Lower leg skin (tissue), 4 donors: Measurements from ENCODE around the gene MAFB. TPM values are rescaled to one million over a fixed set of nuclear protein-coding genes. Genes with fewer than 3 reads are reported as not detected.

ENCODE experiments used
- DNase-seq, 2 donors: peaks; one replicate each; pipeline ENCODE4 v3.0.0-alpha.2; 2019; ENCODE audit warnings: low spot score in 2 of 2
- H3K4me3 ChIP-seq: fragments of 200-600 bp; sonication (generic); 2 replicates; pipeline ENCODE4 v1.5.1; 2017; ENCODE audit warnings: mild to moderate bottlenecking, low read depth; ENCODE audit not compliant: poor library complexity, severe bottlenecking
- POLR2A ChIP-seq, 2 donors: fragments of 450-650 bp; IDR thresholded peaks; one replicate each; pipeline ENCODE4 v1.6.1; 2016 to 2017; ENCODE audit warnings: antibody characterized with exemption in 2 of 2, mild to moderate bottlenecking in 1 of 2, moderate library complexity in 1 of 2
- WGBS, 2 donors: methylation state at CpG; one replicate each; pipeline ENCODE4 v1.1.5; 2018; 5-methylcytosine and 5-hydroxymethylcytosine counted together
- intact Hi-C: fragments of 100-400 bp; cut with DNase I; formaldehyde crosslinking; loops from one replicate; pipeline ENCODE4 v1.15.0; 2023; ENCODE audit warnings: low total_unique reads
- total RNA-seq, 4 donors: library from RNA; depleted of rRNA; stranded (reverse); fragments of >200 nt; gene quantifications; one replicate each; pipeline ENCODE4 v1.1.0, GENCODE V29; 2016
- TF ChIP-seq, protein P1 (sequence below), 3 donors: fragments of 450-650 bp; IDR thresholded peaks; one replicate each; pipeline ENCODE4 v1.5.1; 2016; ENCODE audit warnings: antibody characterized with exemption in 3 of 3, mild to moderate bottlenecking in 3 of 3, moderate library complexity in 2 of 3

Gene MAFB
- total RNA-seq, 4 donors from 2014 or later: 40.4 to 96.8 (median 60.8) TPM

GRCh38 chr20:40724566-40724965, 35.5 kb upstream of the MAFB start:
- intact Hi-C loops: no loop called here
- no peak for TF ChIP-seq POLR2A (IDR thresholded peaks at IDR 0.05)
- TF ChIP-seq, protein P1, sequence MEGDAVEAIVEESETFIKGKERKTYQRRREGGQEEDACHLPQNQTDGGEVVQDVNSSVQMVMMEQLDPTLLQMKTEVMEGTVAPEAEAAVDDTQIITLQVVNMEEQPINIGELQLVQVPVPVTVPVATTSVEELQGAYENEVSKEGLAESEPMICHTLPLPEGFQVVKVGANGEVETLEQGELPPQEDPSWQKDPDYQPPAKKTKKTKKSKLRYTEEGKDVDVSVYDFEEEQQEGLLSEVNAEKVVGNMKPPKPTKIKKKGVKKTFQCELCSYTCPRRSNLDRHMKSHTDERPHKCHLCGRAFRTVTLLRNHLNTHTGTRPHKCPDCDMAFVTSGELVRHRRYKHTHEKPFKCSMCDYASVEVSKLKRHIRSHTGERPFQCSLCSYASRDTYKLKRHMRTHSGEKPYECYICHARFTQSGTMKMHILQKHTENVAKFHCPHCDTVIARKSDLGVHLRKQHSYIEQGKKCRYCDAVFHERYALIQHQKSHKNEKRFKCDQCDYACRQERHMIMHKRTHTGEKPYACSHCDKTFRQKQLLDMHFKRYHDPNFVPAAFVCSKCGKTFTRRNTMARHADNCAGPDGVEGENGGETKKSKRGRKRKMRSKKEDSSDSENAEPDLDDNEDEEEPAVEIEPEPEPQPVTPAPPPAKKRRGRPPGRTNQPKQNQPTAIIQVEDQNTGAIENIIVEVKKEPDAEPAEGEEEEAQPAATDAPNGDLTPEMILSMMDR (IDR thresholded peaks at IDR 0.05): no peak
- H3K4me3 ChIP-seq: no peak overlapping the region
- whole genome bisulfite sequencing, 2 donors: 57 to 72% methylated on average over 7 of the region's 7 CpGs
- no peak for DNase-seq

DNA sequence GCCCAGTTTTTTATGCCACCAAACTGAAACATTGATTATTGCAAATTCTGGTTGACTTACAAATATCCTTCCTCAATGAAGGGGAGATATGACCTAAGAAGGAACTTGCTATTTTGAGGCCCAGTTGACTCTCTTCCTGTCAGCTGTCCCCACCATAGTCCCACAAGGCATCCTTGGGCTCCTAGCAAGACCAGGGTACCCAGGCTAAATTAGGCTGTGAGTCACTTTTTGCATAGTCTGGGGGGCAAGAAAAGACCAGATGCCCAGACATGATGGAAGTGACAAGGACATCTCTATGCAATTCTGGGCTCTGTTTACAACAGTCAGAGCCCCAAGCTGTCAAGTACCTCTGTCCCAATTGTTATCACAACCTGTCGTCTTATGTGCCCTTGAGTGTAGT, 31.8 kb upstream of the MAFB start:
- no peak for TF ChIP-seq POLR2A (IDR thresholded peaks at IDR 0.05)
- TF ChIP-seq, protein P1 (IDR thresholded peaks at IDR 0.05): no peak
- intact Hi-C loops: no loop called here
- WGBS, 2 donors: 86 to 88% methylated on average over 1 of the region's 1 CpG
- no peak for DNase-seq
- H3K4me3 ChIP-seq: no peak overlapping the region

DNA sequence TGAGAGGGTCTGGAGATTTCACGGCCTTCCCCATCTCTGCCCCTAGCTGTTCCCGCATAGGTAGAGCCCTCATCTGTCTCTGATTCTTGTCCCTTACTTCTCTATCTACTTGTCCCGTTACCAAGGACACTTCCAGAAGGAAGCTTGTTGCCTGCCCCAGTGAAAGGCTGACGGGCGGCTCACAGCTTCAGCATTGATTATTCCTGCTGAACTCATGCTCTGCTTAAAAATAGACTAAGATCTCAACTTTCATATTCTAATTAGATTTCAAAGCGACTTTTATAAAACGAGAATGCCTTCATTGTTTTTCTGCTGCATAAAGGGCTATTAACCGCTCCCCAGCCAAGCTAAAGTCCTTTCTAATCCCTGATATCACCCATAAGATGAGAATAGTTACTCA, 31.1 kb upstream of the MAFB start:
- TF ChIP-seq, protein P1 (IDR thresholded peaks at IDR 0.05): no peak
- no peak for TF ChIP-seq POLR2A (IDR thresholded peaks at IDR 0.05)
- intact Hi-C loops: no loop called here
- WGBS, 2 donors: 78 to 86% methylated on average over 8 of the region's 8 CpGs
- DNase-seq: no peak
- no peak overlapping the region for H3K4me3 ChIP-seq

GRCh38 chr20:40718982-40719729, 30.1 kb upstream of the MAFB start:
- TF ChIP-seq, protein P1 (IDR thresholded peaks at IDR 0.05): no peak
- TF ChIP-seq POLR2A (IDR thresholded peaks at IDR 0.05): no peak
- no peak overlapping the region for H3K4me3 ChIP-seq
- intact Hi-C loops: no loop called here
- DNase-seq: no peak
- WGBS, 2 donors: 86 to 87% methylated on average over 8 of the region's 8 CpGs

- TF ChIP-seq POLR2A (IDR thresholded peaks at IDR 0.05): no peak
- TF ChIP-seq, protein P1 (IDR thresholded peaks at IDR 0.05): no peak
- no peak overlapping the region for H3K4me3 ChIP-seq
- intact Hi-C loops: no loop called here
- DNase-seq: no peak
- 89 to 91% methylated on average over 12 of the region's 12 CpGs for WGBS, 2 donors
These were observed 29.4 kb upstream of the MAFB start for GRCh38 chr20:40718214-40718977.
